CD4-positive, alpha-beta memory T cell (primary cell): ENCODE results near the gene SPTBN5. TPM values are rescaled to one million over a fixed set of nuclear protein-coding genes. Genes with fewer than 3 reads are reported as not detected.

Experiments used
- CTCF ChIA-PET: fragments of 350-600 bp; sonication (Branson Sonifier 250); formaldehyde crosslinking; loops from one replicate; lab custom pipeline; 2021; ENCODE audit warnings: inconsistent platforms; ENCODE audit not compliant: partially characterized antibody; lab: Charles Lee
- POLR2A ChIA-PET: fragments of 350-600 bp; sonication (Branson Sonifier 250); formaldehyde crosslinking; loops from one replicate; lab custom pipeline; 2021; ENCODE audit not compliant: partially characterized antibody; lab: Charles Lee
- DNase-seq, 5 donors: peaks; one replicate each; pipeline versions ENCODE4 v3.0.0 to v3.0.0-alpha.2; 2020 to 2022; ENCODE audit warnings: mixed read lengths in 1 of 5
- H3K27ac ChIP-seq: one replicate; pipeline ENCODE4 v1.7.0; 2013; ENCODE audit warnings: low read depth, low read length
- H3K27me3 ChIP-seq: 2 replicates; pipeline ENCODE4 v1.7.0; 2013; ENCODE audit warnings: mild to moderate bottlenecking, low read length, moderate library complexity; ENCODE audit not compliant: insufficient read depth
- H3K36me3 ChIP-seq: 2 replicates; pipeline ENCODE4 v1.7.0; 2013; ENCODE audit warnings: mild to moderate bottlenecking, low read length, moderate library complexity; ENCODE audit not compliant: insufficient read depth
- H3K4me1 ChIP-seq: 2 replicates; pipeline ENCODE4 v1.7.0; 2013; ENCODE audit warnings: mild to moderate bottlenecking, low read length, moderate library complexity; ENCODE audit not compliant: insufficient read depth
- H3K4me3 ChIP-seq, 2 donors: one replicate each; pipeline ENCODE4 v1.7.0; 2013; ENCODE audit warnings: low read length in 2 of 2, mild to moderate bottlenecking in 1 of 2
- H3K9me3 ChIP-seq, 2 donors: one replicate each; pipeline ENCODE4 v1.7.0; 2013; ENCODE audit warnings: low read length in 2 of 2, control low read depth in 1 of 2; ENCODE audit not compliant: control insufficient read depth in 1 of 2
- H3K27ac Mint-ChIP-seq, 7 donors: one replicate each; pipeline ENCODE4 v1.8.0; 2020 to 2021; ENCODE audit warnings: mixed read lengths in 7 of 7, mild to moderate bottlenecking in 6 of 7, inconsistent platforms in 3 of 7, moderate library complexity in 3 of 7
- H3K27me3 Mint-ChIP-seq, 2 donors: one replicate each; pipeline ENCODE4 v1.8.0; 2020 to 2021; ENCODE audit warnings: mixed read lengths in 2 of 2
- H3K36me3 Mint-ChIP-seq, 2 donors: one replicate each; pipeline ENCODE4 v1.8.0; 2020 to 2021; ENCODE audit warnings: mixed read lengths in 2 of 2, inconsistent platforms in 1 of 2, mild to moderate bottlenecking in 1 of 2
- H3K4me1 Mint-ChIP-seq, 4 donors: one replicate each; pipeline ENCODE4 v1.8.0; 2020 to 2021; ENCODE audit warnings: mixed read lengths in 4 of 4, mild to moderate bottlenecking in 1 of 4
- H3K4me3 Mint-ChIP-seq, 8 donors: one replicate each; pipeline ENCODE4 v1.8.0; 2020 to 2021; ENCODE audit warnings: mixed read lengths in 8 of 8, mild to moderate bottlenecking in 7 of 8, moderate library complexity in 6 of 8, inconsistent platforms in 3 of 8
- H3K9me3 Mint-ChIP-seq, 8 donors: one replicate each; pipeline ENCODE4 v1.8.0; 2020 to 2021; ENCODE audit warnings: mixed read lengths in 8 of 8, mild to moderate bottlenecking in 5 of 8, inconsistent platforms in 3 of 8, moderate library complexity in 1 of 8
- intact Hi-C: fragments of 100-400 bp; cut with micrococcal nuclease; formaldehyde crosslinking; loops from one replicate; pipeline ENCODE4 v1.15.1; 2023
- polyA plus RNA-seq, 2 donors: library from polyadenylated mRNA; unstranded; fragments of 300-500 nt; fragmentation: Illumina TruSeq; gene quantifications; one replicate each; pipeline ENCODE4 v1.2.3, GENCODE V29; 2021
- total RNA-seq, 2 experiments: library from RNA; stranded (reverse); gene quantifications; one replicate each; pipeline ENCODE4 v1.2.3, GENCODE V29; 2021

Gene SPTBN5
- total and polyA plus RNA-seq, 4 experiments from 2014 or later, result 0.03 to 2.7 (median 2.4) TPM; not detected in 1

DNA sequence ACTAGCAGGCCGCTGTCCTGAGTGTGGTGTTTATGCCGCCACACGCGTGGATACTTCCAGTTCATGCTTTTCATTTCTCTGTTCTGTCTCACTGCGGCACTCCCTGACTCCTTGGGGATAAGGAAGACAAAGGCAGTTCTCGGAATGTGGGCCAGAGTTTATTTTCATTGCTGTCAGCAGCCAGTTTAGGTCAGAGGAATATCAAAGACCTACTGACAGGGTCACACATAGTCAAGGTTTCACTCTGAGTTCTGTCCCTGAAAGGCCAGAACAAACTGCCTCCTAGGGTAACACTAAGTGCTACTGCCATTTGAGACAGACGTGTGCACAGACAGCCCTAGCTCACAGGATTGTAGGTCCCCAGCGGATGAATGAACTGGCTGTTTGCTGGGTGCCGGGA lies 27.3 kb upstream of the SPTBN5 start:
- Mint-ChIP-seq H3K9me3 (no peaks in the 10 kb centered on the region), H3K4me1 (peaks cover 5 to 17% (median 12%) of the 10 kb centered on the region in 4 donors), H3K27ac (peak overlapping the region in 3 of 7 donors; percentile 19 to 54 (median 36)), H3K27me3 (no peaks in the 10 kb centered on the region), H3K4me3 (no peak overlapping the region), H3K36me3 (peaks cover 38 to 50% of the 10 kb centered on the region in 2 donors)
- H3K9me3 ChIP-seq, result no peaks in the 10 kb centered on the region
- H3K4me3 ChIP-seq, result no peak overlapping the region
- CTCF ChIA-PET, result no interaction called here
- intact Hi-C loops, result no loop called here
- no peaks in the 10 kb centered on the region for H3K27me3 ChIP-seq
- peaks cover 3% of the 10 kb centered on the region for H3K4me1 ChIP-seq
- POLR2A ChIA-PET, result interaction anchor here (3.5 kb wide), 1 partner anchor 15 kb away, joined by 16 read pairs; no protein-coding TSS in a partner anchor
- H3K36me3 ChIP-seq, result peaks cover 8% of the 10 kb centered on the region
- DNase-seq, result no peak
- H3K27ac ChIP-seq, result no peak overlapping the region

DNA sequence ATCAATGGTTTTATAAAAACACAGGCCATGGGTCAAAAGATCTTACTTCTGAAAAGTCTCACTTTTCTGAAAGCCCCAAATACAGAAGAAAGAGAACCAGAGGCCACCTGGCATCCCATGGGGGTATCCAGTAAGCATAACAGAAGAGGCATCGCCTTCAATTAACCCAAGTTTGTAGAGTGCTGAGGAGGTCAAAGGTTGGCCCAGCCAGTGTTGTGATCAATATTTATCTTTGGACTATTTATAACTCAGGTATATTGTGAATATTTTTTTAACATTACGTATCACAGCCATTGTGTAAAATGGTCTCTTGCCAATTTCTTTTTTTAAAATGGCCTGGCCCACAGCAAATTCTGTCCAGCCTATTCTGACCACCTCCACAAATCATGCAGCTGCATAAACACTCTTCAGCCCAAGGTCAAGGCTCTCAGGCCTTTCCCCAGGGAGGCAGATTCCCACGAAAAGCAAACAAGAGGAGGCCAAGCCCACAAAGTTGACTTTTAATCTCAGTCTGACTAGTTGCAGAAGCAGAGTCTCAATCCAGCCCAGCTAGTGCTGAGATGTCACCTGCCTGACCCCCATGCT lies 26.2 kb upstream of the SPTBN5 start:
- Mint-ChIP-seq H3K36me3 (peaks cover 39 to 60% of the 10 kb centered on the region in 2 donors), H3K27ac (peak overlapping the region in 4 of 7 donors; percentile 10 to 70 (median 59)), H3K9me3 (no peaks in the 10 kb centered on the region), H3K4me3 (no peak overlapping the region), H3K4me1 (peaks cover 2 to 9% (median 6%) of the 10 kb centered on the region in 4 donors), H3K27me3 (no peaks in the 10 kb centered on the region)
- H3K4me1 ChIP-seq, result no peaks in the 10 kb centered on the region
- H3K27ac ChIP-seq, result no peak overlapping the region
- H3K36me3 ChIP-seq, result peaks cover 8% of the 10 kb centered on the region
- DNase-seq, result no peak
- H3K27me3 ChIP-seq, result no peaks in the 10 kb centered on the region
- intact Hi-C loops, result no loop called here
- no peaks in the 10 kb centered on the region for H3K9me3 ChIP-seq
- POLR2A ChIA-PET, result no interaction called here
- CTCF ChIA-PET, result no interaction called here
- H3K4me3 ChIP-seq, result no peak overlapping the region

DNA sequence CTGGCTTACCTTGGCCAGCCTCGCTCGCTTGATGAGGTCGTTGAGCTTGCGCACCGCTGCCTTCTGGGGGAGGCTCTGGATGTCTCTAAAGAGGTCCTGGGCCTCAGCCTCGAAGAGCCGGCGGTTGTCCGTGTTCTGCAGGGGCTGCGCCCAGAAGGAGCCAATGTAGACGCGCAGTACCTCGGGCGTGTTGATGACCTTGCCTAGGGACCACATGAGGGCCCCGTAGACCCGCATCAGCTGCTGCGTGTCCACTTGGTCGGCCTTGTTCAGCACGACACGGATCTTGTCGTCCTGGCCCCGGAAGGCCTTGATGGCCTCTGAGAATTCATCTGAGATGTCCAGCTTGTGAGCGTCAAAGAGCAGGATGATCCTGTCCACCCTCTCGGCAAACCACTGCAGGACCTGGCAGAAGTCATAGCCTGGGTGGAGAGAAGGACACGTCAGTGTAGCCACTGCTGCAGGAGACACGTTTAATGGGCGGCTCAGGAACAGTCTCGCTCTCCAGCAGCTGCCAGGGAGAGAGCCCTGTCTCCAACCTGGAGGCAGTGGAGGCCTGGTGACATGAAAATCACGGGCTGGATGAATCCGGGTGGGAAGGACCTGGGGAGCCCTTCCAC lies 25.5 kb upstream of the SPTBN5 start:
- CTCF ChIA-PET, result no interaction called here
- DNase-seq, result no peak
- H3K36me3 ChIP-seq, result peaks cover 8% of the 10 kb centered on the region
- peaks cover 2 to 9% (median 6%) of the 10 kb centered on the region in 4 donors for H3K4me1 Mint-ChIP-seq
- no peaks in the 10 kb centered on the region for H3K9me3 Mint-ChIP-seq
- no peak overlapping the region for H3K27ac ChIP-seq
- no peaks in the 10 kb centered on the region for H3K4me1 ChIP-seq
- no peak overlapping the region for H3K4me3 ChIP-seq
- POLR2A ChIA-PET, result interaction anchor here (1.0 kb wide), 1 partner anchor 258 kb away, joined by 3 read pairs; no protein-coding TSS in a partner anchor
- H3K9me3 ChIP-seq, result no peaks in the 10 kb centered on the region
- no peak overlapping the region for H3K4me3 Mint-ChIP-seq
- no peaks in the 10 kb centered on the region for H3K27me3 Mint-ChIP-seq
- intact Hi-C loops, result no loop called here
- H3K36me3 Mint-ChIP-seq, result peaks cover 39 to 59% of the 10 kb centered on the region in 2 donors
- peak overlapping the region in 2 of 7 donors; percentile 6 to 15 for H3K27ac Mint-ChIP-seq
- no peaks in the 10 kb centered on the region for H3K27me3 ChIP-seq

DNA sequence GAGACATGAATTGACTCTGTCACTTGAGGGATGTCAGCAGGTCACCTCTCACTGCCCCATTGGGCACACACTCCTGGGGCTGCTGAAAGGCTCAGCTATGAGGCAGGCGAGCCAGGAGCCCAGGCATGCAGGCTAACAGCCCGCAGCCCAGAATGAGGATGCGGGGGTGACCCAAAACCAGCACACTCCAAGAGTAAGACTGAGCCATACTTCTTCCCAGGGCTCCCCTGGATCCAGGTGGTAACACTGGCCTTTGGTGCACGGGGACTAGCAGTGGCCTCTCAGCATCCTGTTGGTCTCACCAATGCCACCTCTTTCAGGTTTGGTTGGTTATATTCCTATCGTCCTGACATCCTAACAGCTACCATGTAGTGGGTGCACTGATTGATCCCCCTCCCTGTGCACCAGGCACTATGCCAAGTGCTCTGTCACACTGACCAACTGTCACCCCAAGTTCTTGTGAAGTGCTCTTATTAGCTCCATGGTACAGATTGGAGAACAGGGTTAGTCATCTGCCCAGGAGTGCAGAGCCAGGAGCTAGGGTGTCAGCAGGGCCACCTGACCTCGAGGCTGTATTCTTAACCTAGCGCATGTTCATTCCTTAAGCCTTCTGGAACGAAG lies 24.8 kb upstream of the SPTBN5 start:
- no peaks in the 10 kb centered on the region for H3K9me3 Mint-ChIP-seq

DNA sequence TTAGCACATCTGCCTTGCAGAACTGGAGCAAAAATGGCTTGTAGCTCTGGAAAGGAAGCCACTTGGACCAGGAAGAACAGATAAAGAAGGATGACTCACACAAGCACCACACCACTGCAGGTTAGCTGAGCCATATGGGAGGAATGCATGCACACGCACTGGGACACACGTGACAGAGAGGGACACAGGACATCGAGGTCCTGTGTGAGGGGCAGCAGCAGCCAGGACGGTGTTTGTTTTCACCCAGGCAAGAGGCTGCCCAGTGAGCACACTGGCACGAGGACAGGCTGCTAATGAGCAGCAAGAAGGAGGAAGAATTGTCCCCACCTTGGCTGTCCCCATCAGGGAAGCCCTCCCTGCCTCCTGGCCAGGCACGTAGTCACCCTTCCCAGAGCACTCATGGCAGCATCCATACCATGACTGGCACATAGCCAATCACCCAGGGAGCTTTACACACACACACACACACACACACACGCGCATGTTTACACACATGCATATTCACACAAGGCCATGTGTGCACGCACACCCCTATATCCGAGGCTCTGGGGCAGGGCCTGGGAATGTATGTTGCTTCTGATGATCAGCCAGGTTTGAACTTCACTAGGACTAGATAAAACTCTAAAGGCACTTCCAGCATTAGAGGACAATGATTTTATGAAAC lies 24.0 kb upstream of the SPTBN5 start:
- Mint-ChIP-seq H3K27ac (peak overlapping the region in 2 of 7 donors; percentile 15 to 61), H3K4me3 (no peak overlapping the region), H3K4me1 (peaks cover 2 to 10% (median 7%) of the 10 kb centered on the region in 4 donors), H3K27me3 (no peaks in the 10 kb centered on the region), H3K9me3 (no peaks in the 10 kb centered on the region), H3K36me3 (peaks cover 42 to 60% of the 10 kb centered on the region in 2 donors)
- intact Hi-C loops, result no loop called here
- H3K9me3 ChIP-seq, result no peaks in the 10 kb centered on the region
- ChIA-PET CTCF (interaction anchor here (1.0 to 1.2 kb wide), 2 partner anchors 11 to 17 kb away, joined by 3 read pairs; no protein-coding TSS in a partner anchor), POLR2A (interaction anchor here (0.9 kb wide), 1 partner anchor 19 kb away, joined by 3 read pairs; no protein-coding TSS in a partner anchor)
- H3K4me3 ChIP-seq, result no peak overlapping the region
- no peaks in the 10 kb centered on the region for H3K4me1 ChIP-seq
- H3K27ac ChIP-seq, result no peak overlapping the region
- no peak for DNase-seq
- H3K27me3 ChIP-seq, result no peaks in the 10 kb centered on the region
- peaks cover 11% of the 10 kb centered on the region for H3K36me3 ChIP-seq

More for the DNA sequence above, 24.8 kb upstream of the SPTBN5 start:
- peaks cover 43 to 59% of the 10 kb centered on the region in 2 donors for H3K36me3 Mint-ChIP-seq
- H3K27me3 ChIP-seq, result no peaks in the 10 kb centered on the region
- no peak overlapping the region for H3K4me3 ChIP-seq
- H3K4me1 ChIP-seq, result no peaks in the 10 kb centered on the region
- no peak for DNase-seq
- no peaks in the 10 kb centered on the region for H3K9me3 ChIP-seq
- intact Hi-C loops, result no loop called here
- no peak overlapping the region for H3K27ac ChIP-seq
- H3K27ac Mint-ChIP-seq, result peak overlapping the region in 2 of 7 donors; percentile 6 to 48
- peaks cover 2 to 10% (median 7%) of the 10 kb centered on the region in 4 donors for H3K4me1 Mint-ChIP-seq
- H3K27me3 Mint-ChIP-seq, result no peaks in the 10 kb centered on the region
- POLR2A ChIA-PET, result interaction anchor here (1.0 kb wide), 1 partner anchor 257 kb away, joined by 3 read pairs; no protein-coding TSS in a partner anchor
- peaks cover 8% of the 10 kb centered on the region for H3K36me3 ChIP-seq
- no peak overlapping the region for H3K4me3 Mint-ChIP-seq
- CTCF ChIA-PET, result no interaction called here

DNA sequence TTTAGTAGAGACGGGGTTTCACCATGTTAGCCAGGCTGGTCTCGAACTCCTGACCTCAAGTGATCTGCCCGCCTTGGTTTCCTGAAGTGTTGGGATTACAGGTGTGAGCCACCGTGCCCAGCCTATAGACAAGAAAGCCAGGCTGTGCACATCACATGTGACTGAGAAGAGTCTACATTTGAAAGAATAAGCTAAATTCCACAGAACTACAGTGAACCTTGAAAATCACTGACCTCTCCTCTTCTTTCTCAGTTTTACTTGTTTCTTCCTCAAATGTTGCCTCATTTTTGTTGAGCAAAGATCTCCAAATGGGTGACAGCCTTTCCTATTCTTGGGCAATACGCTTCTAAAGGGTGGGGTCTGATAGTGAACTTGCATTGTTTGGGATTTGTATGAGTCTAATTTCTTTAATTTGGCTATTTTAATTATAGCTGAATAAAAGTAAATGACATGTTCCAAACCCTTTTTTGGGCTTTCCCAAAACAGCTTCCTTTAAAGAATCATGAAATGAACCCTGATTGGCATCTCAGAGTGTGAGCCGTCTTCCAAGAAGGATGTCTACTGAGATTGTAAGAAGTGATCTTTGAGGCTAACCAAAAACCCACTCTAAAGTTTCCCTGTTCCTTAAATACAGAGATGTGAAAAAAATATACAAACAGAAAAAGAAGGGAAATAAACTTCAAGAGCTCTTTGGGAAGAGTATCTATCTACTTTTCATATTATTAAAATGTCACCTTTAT lies 21.6 kb upstream of the SPTBN5 start:
- Mint-ChIP-seq H3K4me1 (peaks cover 0 to 13% (median 3%) of the 10 kb centered on the region in 4 donors), H3K4me3 (no peak overlapping the region), H3K9me3 (no peaks in the 10 kb centered on the region), H3K27ac (peak overlapping the region in 1 of 7 donors; percentile 17), H3K27me3 (no peaks in the 10 kb centered on the region), H3K36me3 (peaks cover 26 to 62% of the 10 kb centered on the region in 2 donors)
- Histone ChIP-seq H3K27me3 (no peaks in the 10 kb centered on the region), H3K9me3 (no peaks in the 10 kb centered on the region), H3K4me3 (no peak overlapping the region), H3K36me3 (peaks cover 13% of the 10 kb centered on the region), H3K27ac (no peak overlapping the region), H3K4me1 (no peaks in the 10 kb centered on the region)
- intact Hi-C loops, result no loop called here
- ChIA-PET POLR2A (interaction anchor here (1.2 kb wide), 1 partner anchor 22 kb away, joined by 3 read pairs; no protein-coding TSS in a partner anchor), CTCF (interaction anchor here (0.7 to 2.2 kb wide), 8 partner anchors 9 to 142 kb away, joined by 3 to 7 read pairs (median 4); partner anchors contain the start of gene MAPKBP1)
- no peak for DNase-seq
